NCI-H2107 treated with DMSO at 0.1 percent for 48 hours (cell line): Measurements from ENCODE around the gene TLCD3B.

ENCODE experiments used
- DNase-seq: peaks from one replicate; lab custom pipeline; 2025; ENCODE audit not compliant: unreplicated experiment; lab: John Stamatoyannopoulos, UW

TLCD3B gene

DNA sequence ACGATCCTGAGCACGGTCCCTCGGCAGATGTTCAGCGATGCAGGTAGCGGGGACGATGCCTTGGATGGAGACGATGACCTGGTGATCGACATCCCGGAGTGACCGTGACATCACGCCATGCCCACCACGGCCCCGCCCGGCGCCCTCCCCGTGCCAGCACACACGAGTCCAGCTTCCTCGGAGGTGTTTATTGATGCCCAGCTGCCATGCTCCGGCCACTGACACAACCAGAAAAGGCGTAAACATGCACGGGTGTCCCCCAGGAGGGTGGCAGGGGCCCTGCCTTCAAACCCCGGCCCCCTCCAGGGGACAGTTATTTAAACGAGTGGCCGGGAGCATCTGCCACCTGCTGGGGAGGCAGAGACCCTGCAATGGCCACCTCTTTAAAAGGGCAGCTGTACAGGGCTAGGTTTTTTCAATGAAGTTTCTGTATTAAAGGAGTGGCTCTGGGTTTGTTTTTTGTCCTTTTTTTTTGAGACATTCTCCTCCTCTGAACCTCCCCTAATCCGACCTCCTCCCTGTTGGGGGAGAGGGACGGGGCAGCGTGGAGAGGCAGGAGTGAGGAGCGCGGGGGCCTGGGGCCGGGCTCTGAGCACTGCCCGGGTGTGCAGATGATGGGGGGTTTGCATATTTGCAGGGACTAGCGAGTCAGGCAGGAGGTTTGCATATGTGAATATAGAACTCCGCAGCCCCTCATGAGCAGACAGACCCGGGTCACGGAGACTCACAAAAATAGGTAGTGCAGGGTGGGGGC is 25.6 kb downstream of the TLCD3B start:
- no peak for DNase-seq

GRCh38 chr16:30004811-30005242 is 26.2 kb downstream of the TLCD3B start:
- DNase-seq = peak; percentile 58

- DNase-seq = no peak
Measured at GRCh38 chr16:30004424-30004776, 26.7 kb downstream of the TLCD3B start.

DNA sequence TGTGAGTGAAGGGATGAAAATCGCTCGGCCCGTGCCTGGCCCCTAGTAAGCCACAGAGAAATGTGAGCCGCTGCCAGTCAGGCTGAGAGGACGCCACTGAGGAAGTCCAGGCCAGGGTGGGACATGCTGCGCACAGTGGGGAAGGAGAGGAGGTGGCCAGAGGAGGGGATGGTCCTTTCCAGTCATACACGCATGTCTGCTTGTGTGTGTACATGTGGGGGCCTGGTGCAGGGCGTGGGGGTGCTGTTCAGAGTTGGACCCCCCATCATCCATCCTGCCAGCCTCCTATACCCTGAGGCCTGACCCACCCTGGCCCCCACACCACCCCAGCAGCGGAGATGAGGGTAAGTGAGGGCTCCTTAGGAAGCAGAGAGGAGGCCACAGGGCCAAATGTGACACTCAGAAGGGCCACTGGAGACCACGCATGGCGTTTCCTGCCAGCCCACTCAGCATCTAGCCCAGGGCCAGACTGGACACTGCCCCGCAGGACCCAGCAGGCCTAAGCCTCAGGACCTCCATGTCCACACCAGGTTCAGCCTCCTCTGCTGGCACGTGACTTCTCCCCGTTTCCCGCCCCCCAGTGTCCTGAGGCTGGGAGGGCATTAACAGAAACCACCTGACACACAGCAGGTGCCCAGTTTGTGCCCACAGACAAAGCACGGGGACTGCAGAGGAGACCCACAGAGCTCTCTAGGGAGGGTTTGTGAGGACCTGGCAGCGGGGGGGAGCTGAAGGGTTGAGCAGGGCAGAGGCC is 27.2 kb downstream of the TLCD3B start:
- DNase-seq = peak; percentile 68

GRCh38 chr16:30002614-30003346 is 28.3 kb downstream of the TLCD3B start:
- no peak for DNase-seq

DNA sequence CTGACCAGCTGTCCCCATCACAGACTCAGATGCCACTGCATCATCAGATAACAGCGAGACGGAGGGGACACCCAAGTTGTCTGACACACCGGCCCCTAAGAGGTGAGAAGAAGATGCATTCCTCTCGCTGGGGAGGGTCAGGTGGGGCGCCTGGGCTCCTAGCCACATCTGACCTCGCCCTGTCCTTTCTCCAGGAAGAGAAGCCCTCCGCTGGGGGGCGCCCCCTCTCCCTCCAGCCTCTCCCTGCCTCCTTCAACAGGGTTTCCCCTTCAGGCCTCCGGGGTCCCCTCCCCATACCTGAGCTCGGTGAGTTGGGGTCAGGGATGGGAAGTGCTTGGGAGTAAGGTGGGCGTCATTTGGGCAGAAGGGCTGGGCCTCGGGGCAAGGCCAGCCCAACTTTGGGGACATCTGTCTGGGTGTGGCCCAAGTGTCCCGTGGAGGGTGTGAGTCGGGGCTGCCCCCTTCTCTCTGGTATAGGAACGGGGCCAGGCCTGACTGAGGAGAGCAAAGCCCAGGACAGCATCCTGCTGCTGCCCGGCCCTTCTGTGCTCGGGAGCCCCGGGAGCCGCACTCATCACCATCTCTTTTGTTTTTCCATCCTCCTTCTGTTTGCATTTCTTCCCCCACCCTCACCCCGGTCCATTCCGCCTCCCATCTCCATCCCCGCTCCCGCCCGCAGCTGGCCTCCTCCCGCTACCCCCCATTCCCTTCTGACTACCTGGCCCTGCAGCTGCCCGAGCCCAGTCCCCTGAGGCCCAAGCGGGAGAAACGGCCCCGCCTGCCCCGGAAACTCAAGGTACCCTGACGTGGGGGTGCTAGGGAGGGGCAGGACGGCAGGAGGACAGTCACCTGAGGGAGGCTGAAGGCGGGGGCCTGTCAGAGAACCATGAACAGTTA is 30.1 kb downstream of the TLCD3B start:
- DNase-seq = peak; percentile 50

DNA sequence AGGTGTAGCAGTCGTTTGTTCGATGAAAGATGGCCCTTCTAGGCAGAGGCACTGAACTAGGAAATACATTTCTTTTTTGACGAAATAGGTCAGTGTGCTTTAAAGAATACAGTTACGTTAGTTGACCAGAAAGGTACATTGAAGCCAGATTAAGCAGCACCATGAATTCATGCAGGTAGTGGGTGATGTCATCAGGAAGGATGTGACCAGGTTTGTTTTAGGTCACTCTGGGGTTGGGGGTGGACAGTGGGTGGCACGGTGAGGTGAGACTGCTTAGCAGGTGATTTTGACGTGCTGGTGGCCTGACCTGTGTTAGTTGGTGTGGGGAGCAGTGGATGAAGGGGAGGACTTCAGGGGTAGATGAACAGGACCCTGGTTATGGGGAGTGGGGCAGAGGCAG is 31.5 kb downstream of the TLCD3B start:
- no peak for DNase-seq

DNA sequence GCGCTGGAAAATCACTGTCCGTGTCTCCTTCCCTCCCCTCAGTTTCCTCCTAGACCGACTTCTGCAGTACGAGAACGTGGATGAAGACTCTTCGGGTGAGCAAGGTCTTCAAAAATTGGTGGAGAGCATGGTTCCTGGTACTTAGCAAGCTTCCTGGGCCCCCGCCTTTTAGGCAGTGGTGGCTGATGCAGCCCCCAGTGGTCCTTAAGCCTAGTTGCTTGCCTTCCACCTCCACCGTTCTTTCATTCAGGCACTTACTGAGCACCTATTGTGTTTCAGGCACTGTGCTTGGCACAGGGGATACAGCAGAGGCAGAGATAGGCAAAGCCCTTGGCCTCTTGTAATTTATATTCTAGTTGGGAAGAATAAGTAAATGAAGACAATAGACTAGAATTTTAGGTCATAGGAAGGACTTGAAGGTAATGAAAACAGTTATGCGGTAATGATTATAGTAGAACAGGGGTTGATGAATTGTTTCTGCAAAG is 34.3 kb downstream of the TLCD3B start:
- no peak for DNase-seq

- peak; percentile 94 for DNase-seq
Measured at GRCh38 chr16:29995911-29996765, 34.9 kb downstream of the TLCD3B start, which contains the start of gene INO80E. Gene INO80E, plus strand, starts transcription at chr16:29996241. Its CDS starts 70 bp downstream, at chr16:29996311.

GRCh38 chr16:29995324-29995910 is 35.7 kb downstream of the TLCD3B start, which contains the start of gene HIRIP3:
Gene HIRIP3, minus strand, starts transcription at chr16:29995617. Its CDS starts 12 bp downstream, at chr16:29995605.
- peak; percentile 70 for DNase-seq

DNA sequence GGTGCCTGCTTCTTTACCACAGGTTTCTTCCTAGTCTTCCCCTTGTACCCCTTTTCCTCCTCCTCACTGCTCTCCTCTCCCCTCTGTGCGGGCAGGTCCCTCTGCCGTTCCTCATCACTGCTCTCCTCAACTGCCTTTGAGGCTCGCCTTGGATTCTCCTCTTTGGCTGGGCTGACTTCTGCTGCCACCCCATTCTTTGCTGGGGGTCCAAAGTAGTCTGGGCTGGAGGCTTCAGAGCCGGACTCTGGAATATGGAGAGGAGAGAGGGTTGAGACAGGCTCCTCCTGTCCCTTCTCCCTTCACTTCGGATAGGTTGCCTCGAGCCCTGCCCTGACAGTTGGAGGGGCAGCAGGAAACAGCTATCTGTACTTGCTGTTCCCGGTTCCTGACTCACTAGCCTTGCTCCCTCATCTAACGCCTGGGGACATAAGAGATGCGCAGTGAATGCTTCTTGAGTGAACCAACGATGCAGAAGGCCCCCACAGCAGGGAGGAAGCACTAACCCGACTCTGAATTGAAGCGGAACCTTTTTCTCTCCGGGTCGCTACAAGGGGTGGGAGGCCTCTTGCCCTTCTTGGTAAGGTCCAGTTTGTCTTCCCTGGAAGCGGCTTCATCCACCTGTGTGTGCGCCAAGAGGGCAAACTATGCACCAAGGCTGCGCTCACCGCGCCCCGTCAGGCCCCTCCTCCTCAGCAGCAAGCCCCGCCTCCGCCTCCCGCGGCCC is 36.3 kb downstream of the TLCD3B start:
- DNase-seq = no peak

GRCh38 chr16:29993903-29994599 is 37.0 kb downstream of the TLCD3B start:
- no peak for DNase-seq

- no peak for DNase-seq
Measured at GRCh38 chr16:29993191-29993902, 37.7 kb downstream of the TLCD3B start.

DNA sequence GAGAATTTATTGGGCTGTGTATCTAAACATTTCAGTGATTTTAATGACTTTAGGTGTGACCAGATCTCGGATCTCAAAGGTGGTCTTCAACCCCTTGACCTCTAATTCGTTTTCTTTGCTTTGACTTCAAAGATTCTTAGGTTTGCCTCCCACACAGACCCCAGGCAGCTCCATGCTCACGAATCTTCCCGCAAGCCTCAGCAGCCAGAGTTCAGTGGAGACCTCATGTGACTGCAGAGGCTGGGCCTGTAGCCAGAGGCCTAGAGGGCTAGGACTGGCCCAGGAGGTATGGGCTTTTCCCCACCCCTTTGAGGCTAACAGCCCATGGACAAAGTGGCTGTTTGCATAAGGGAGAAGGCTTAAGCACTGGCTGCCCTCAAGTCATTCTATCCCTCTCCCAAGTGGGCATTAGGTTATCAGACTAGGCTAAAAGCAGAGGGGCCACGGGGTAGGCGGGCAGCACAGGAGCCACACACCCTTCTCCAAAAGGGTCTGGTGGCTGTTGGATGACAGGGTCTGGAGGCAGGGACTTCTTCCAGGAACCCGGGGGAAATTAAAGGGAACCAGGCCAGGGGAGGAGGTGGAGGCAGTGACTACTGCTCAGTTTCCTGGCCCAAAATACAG is 38.6 kb downstream of the TLCD3B start:
- no peak for DNase-seq

DNA sequence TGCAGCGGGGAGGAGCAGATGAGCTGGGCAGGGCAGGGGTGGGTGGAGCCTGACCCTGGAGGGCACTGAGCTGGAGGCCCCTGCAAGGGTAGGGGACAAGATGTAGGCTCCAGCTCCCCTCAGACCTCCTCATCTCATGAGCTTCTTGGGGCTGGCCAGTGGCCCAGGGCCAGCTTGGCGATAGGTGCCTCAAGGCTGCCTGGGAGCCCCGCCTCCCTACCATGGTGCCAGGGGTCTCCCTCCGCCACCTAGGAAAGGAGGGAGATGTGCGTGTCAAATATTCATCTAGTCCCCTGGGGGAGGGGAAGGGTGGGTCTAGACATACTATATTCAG is 39.5 kb downstream of the TLCD3B start:
- no peak for DNase-seq

DNA sequence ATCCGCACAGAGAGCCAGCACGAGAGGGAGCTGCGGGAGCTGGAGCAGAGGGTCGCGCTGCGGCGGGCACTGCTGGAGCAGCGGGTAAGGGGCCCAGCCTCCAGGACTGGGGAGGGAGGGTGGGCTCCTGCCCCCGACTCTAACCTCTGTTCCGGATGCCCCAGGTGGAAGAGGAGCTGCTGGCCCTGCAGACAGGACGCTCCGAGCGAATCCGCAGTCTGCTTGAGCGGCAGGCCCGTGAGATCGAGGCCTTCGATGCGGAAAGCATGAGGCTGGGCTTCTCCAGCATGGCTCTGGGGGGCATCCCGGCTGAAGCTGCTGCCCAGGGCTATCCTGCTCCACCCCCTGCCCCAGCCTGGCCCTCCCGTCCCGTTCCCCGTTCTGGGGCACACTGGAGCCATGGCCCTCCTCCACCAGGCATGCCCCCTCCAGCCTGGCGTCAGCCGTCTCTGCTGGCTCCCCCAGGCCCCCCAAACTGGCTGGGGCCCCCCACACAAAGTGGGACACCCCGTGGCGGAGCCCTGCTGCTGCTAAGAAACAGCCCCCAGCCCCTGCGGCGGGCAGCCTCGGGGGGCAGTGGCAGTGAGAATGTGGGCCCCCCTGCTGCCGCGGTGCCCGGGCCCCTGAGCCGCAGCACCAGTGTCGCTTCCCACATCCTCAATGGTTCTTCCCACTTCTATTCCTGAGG is 40.0 kb downstream of the TLCD3B start:
- DNase-seq = no peak
